Prostate gland (tissue), 2 donors: ENCODE data around the gene GNB2. TPM values are rescaled to one million over a fixed set of nuclear protein-coding genes. Genes with fewer than 3 reads are reported as not detected.

Source experiments
- DNase-seq: peaks from one replicate; pipeline ENCODE4 v3.0.0-alpha.2; 2019; ENCODE audit warnings: low spot score
- H3K27ac ChIP-seq, 2 donors: fragments of 200-600 bp; sonication (generic); 2 replicates each; pipeline ENCODE4 v1.5.1; 2017 to 2019
- H3K27me3 ChIP-seq: fragments of 200-600 bp; sonication (generic); replicated peaks from 2 replicates; pipeline ENCODE4 v1.5.1; 2019; ENCODE audit not compliant: insufficient read depth
- H3K36me3 ChIP-seq, 2 donors: fragments of 200-600 bp; sonication (generic); 1 replicate in 1 of 2; 2 replicates in 1 of 2; pipeline versions ENCODE4 v1.5.1 to v1.8.1; 2017 to 2019
- H3K4me1 ChIP-seq: fragments of 200-600 bp; sonication (generic); replicated peaks from 2 replicates; pipeline ENCODE4 v1.5.1; 2019
- H3K4me3 ChIP-seq, 2 donors: fragments of 200-600 bp; sonication (generic); 2 replicates each; pipeline ENCODE4 v1.5.1; 2017 to 2019
- H3K9me3 ChIP-seq: fragments of 200-600 bp; sonication (generic); 2 replicates; pipeline ENCODE4 v1.5.1; 2017
- CTCF ChIP-seq, 4 experiments: fragments of 200-600 bp in 2 of 4; fragments of 450-650 bp in 2 of 4; sonication (generic) in 2 of 4; IDR thresholded peaks; 1 replicate in 3 of 4; 2 replicates in 1 of 4; pipeline ENCODE4 v1.5.1; 2016 to 2019; ENCODE audit warnings: antibody characterized with exemption in 4 of 4, mild to moderate bottlenecking in 2 of 4, moderate library complexity in 2 of 4
- POLR2A ChIP-seq: fragments of 450-650 bp; IDR thresholded peaks from one replicate; pipeline ENCODE4 v1.6.1; 2016; ENCODE audit warnings: antibody characterized with exemption, mild to moderate bottlenecking
- POLR2AphosphoS5 ChIP-seq: sonication (generic); formaldehyde crosslinking; IDR thresholded peaks from one replicate; pipeline ENCODE4 v1.6.1; 2017; ENCODE audit warnings: antibody characterized with exemption
- WGBS: methylation state at CpG from one replicate; pipeline ENCODE4 v1.1.5; 2018; 5-methylcytosine and 5-hydroxymethylcytosine counted together
- intact Hi-C: fragments of 100-400 bp; cut with DNase I; formaldehyde crosslinking; loops from one replicate; pipeline ENCODE4 v1.14.2; 2022
- total RNA-seq, 2 donors: library from RNA; depleted of rRNA; stranded (reverse); fragments of >200 nt; gene quantifications; one replicate each; pipeline ENCODE4 v1.1.0, GENCODE V29; 2016

GNB2 gene
- total RNA-seq = 100 to 1,000 TPM; 376 to 417 TPM

GRCh38 chr7:100673302-100673941, at the start of gene GNB2:
GNB2 (plus strand) TSS chr7:100673740; CDS start chr7:100676266, 2,526 bp downstream.
- Histone ChIP-seq H3K4me3 (peak within 1 kb of the TSS; percentile 98 to 99), H3K4me1 (peaks cover 4% of the 10 kb centered on the region), H3K9me3 (no peaks in the 10 kb centered on the region), H3K27ac (peak within 1 kb of the TSS; percentile 99), H3K27me3 (no peaks in the 10 kb centered on the region), H3K36me3 (peaks cover 5 to 10% of the 10 kb centered on the region in 2 donors)
- intact Hi-C loops = loop anchor here (2.0 to 10.0 kb wide), 2 partner anchors 61 to 199 kb away; partner anchors contain the start of genes MOSPD3 and TSC22D4
- TF ChIP-seq POLR2AphosphoS5 (peak; percentile 97), POLR2A (peak; percentile 88), CTCF (IDR thresholded peaks at IDR 0.05) (peak in 2 of 4 experiments; percentile 13 to 17)
- DNase-seq = peak; percentile 99
- WGBS = under 1% methylated on average over 53 of the region's 65 CpGs

GRCh38 chr7:100623951-100624824, 49.4 kb upstream of the GNB2 start:
- Histone ChIP-seq H3K4me1 (no peaks in the 10 kb centered on the region), H3K36me3 (no peaks in the 10 kb centered on the region), H3K4me3 (no peak overlapping the region), H3K27me3 (no peaks in the 10 kb centered on the region), H3K9me3 (no peaks in the 10 kb centered on the region), H3K27ac (no peak overlapping the region)
- no peak for DNase-seq
- TF ChIP-seq POLR2AphosphoS5 = no peak
- TF ChIP-seq CTCF (IDR thresholded peaks at IDR 0.05) = no peak
- TF ChIP-seq POLR2A = no peak
- 89% methylated on average over 15 of the region's 15 CpGs for WGBS
- intact Hi-C loops = no loop called here

GRCh38 chr7:100626055-100626454, 47.5 kb upstream of the GNB2 start:
- no peak for DNase-seq
- TF ChIP-seq POLR2A (no peak), POLR2AphosphoS5 (no peak)
- Histone ChIP-seq H3K9me3 (no peaks in the 10 kb centered on the region), H3K4me3 (peak overlapping the region; percentile 18 to 19), H3K36me3 (no peaks in the 10 kb centered on the region), H3K27me3 (no peaks in the 10 kb centered on the region), H3K4me1 (no peaks in the 10 kb centered on the region), H3K27ac (no peak overlapping the region)
- intact Hi-C loops = no loop called here
- 11% methylated on average over 3 of the region's 3 CpGs for WGBS

- peak overlapping the region in 1 of 2 donors; percentile 11 for H3K27ac ChIP-seq
- H3K36me3 ChIP-seq = no peaks in the 10 kb centered on the region
- 5% methylated on average over 23 of the region's 37 CpGs for WGBS
- no peaks in the 10 kb centered on the region for H3K9me3 ChIP-seq
- no peak for TF ChIP-seq POLR2A
- TF ChIP-seq POLR2AphosphoS5 = no peak
- TF ChIP-seq CTCF (IDR thresholded peaks at IDR 0.05) = no peak
- intact Hi-C loops = no loop called here
- peak; percentile 73 for DNase-seq
- H3K27me3 ChIP-seq = no peaks in the 10 kb centered on the region
- H3K4me3 ChIP-seq = peak overlapping the region; percentile 18 to 19
- no peaks in the 10 kb centered on the region for H3K4me1 ChIP-seq
Observed at GRCh38 chr7:100626530-100627237, 46.9 kb upstream of the GNB2 start.

- no peaks in the 10 kb centered on the region for H3K27me3 ChIP-seq
- H3K27ac ChIP-seq = peak overlapping the region in 1 of 2 donors; percentile 11
- H3K9me3 ChIP-seq = no peaks in the 10 kb centered on the region
- H3K4me3 ChIP-seq = no peak overlapping the region
- H3K36me3 ChIP-seq = no peaks in the 10 kb centered on the region
- intact Hi-C loops = no loop called here
- no peak for DNase-seq
- no peak for TF ChIP-seq CTCF (IDR thresholded peaks at IDR 0.05)
- no peak for TF ChIP-seq POLR2AphosphoS5
- TF ChIP-seq POLR2A = no peak
- no peaks in the 10 kb centered on the region for H3K4me1 ChIP-seq
- WGBS = 86% methylated on average over 21 of the region's 21 CpGs
Observed at GRCh38 chr7:100627238-100627549, 46.3 kb upstream of the GNB2 start.
